Type B pancreatic cell (in vitro differentiated cells): ENCODE data around the gene ZSWIM6. TPM values are rescaled to one million over a fixed set of nuclear protein-coding genes. Genes with fewer than 3 reads are reported as not detected.

Experiments used
- DNase-seq: peaks from one replicate; pipeline ENCODE4 v3.0.0; 2021; ENCODE audit warnings: mixed read lengths; ENCODE audit not compliant: unreplicated experiment; ENCODE audit errors: extremely low spot score
- H3K27ac Mint-ChIP-seq: 2 replicates; pipeline ENCODE4 v1.8.0; 2021; ENCODE audit warnings: mild to moderate bottlenecking, mixed read lengths
- H3K27me3 Mint-ChIP-seq: 2 replicates; pipeline ENCODE4 v1.8.0; 2021; ENCODE audit warnings: mixed read lengths
- H3K36me3 Mint-ChIP-seq: 2 replicates; pipeline ENCODE4 v1.8.0; 2021; ENCODE audit warnings: mixed read lengths
- H3K4me1 Mint-ChIP-seq: one replicate; pipeline ENCODE4 v1.8.0; 2021; ENCODE audit warnings: mixed read lengths; ENCODE audit not compliant: unreplicated experiment
- H3K4me3 Mint-ChIP-seq: 2 replicates; pipeline ENCODE4 v1.8.0; 2021; ENCODE audit warnings: mild to moderate bottlenecking, mixed read lengths
- H3K9me3 Mint-ChIP-seq: 2 replicates; pipeline ENCODE4 v1.8.0; 2021; ENCODE audit warnings: mixed read lengths
- total RNA-seq: library from RNA; stranded (reverse); gene quantifications from 2 replicates; pipeline ENCODE4 v1.2.1, GENCODE V29; 2021; ENCODE audit warnings: low replicate concordance
- TF ChIP-seq, protein P1 (sequence below): fragments of 200-600 bp; sonication (generic); conservative IDR thresholded peaks from 2 replicates; pipeline ENCODE4 v1.5.0; 2021; ENCODE audit warnings: antibody characterized with exemption, mild to moderate bottlenecking

ZSWIM6 gene
- total RNA-seq, 1 donor from 2014 or later: 24.6 TPM

DNA sequence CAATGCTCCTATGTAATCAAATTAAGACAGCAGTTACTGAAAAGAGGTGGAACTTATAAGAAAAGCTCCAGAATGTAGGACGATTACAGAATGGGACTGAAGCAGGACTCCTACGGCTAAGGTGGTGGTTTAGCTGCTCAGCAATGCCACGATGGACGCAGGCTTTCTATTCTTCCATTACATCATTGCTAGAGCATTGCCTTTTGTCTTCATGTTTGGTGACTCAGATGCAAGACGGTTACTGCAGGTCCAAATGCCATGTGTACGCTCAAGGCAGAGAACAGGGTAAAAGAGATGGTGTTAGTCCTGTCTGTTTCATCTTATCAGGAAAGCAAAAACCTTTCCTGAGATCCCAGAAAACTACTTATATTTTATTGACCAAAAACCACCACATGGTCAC is 255.1 kb downstream of the ZSWIM6 start:
- TF ChIP-seq, protein P1, sequence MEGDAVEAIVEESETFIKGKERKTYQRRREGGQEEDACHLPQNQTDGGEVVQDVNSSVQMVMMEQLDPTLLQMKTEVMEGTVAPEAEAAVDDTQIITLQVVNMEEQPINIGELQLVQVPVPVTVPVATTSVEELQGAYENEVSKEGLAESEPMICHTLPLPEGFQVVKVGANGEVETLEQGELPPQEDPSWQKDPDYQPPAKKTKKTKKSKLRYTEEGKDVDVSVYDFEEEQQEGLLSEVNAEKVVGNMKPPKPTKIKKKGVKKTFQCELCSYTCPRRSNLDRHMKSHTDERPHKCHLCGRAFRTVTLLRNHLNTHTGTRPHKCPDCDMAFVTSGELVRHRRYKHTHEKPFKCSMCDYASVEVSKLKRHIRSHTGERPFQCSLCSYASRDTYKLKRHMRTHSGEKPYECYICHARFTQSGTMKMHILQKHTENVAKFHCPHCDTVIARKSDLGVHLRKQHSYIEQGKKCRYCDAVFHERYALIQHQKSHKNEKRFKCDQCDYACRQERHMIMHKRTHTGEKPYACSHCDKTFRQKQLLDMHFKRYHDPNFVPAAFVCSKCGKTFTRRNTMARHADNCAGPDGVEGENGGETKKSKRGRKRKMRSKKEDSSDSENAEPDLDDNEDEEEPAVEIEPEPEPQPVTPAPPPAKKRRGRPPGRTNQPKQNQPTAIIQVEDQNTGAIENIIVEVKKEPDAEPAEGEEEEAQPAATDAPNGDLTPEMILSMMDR: no peak

DNA sequence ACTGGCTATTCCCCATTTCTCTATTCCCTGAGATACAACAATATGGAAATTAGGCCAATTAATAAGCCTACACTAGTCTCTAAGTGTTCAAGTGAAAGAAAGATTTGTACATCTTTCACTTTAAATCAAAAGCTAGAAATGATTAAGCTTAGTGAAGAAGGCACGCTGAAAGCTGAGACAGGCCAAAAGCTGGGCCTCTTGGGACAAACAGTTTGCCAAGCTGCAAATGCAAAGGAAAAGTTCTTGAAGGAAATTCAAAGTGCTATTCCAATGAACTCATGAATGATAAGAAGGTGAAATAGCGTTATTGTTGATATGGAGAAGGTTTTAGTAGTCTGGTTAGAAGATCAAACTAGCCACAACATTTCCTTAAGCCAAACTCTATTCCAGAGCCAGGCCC is 256.2 kb downstream of the ZSWIM6 start:
- H3K4me3 Mint-ChIP-seq: no peak overlapping the region
- H3K36me3 Mint-ChIP-seq: no peaks in the 10 kb centered on the region

More for the DNA sequence above, 255.1 kb downstream of the ZSWIM6 start:
- peaks cover 3% of the 10 kb centered on the region for H3K27me3 Mint-ChIP-seq
- no peak overlapping the region for H3K4me3 Mint-ChIP-seq
- no peak overlapping the region for H3K27ac Mint-ChIP-seq
- H3K4me1 Mint-ChIP-seq: no peaks in the 10 kb centered on the region
- peaks cover 12% of the 10 kb centered on the region for H3K9me3 Mint-ChIP-seq
- no peaks in the 10 kb centered on the region for H3K36me3 Mint-ChIP-seq
- DNase-seq: no peak

DNA sequence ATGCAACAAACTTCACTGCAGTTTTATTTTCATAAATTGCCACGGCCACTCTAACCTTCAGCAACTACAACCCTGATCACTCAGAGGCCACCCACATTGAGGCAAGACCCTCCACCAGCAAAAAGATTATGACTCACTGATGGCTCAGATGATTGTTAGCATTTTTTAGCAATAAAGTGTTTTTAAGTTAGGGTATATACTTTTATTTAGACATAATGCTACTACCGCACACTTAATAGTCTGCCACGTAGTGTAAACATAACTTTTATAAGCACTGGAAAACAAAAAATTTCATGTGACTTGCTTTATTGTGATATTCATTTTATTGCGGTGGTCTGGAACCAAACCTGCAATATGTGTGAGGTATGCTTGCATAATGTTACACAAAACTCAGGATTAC is 257.9 kb downstream of the ZSWIM6 start:
- no peak overlapping the region for H3K27ac Mint-ChIP-seq
- TF ChIP-seq, protein P1: no peak
- peaks cover 12% of the 10 kb centered on the region for H3K9me3 Mint-ChIP-seq
- no peak overlapping the region for H3K4me3 Mint-ChIP-seq
- H3K27me3 Mint-ChIP-seq: peaks cover 3% of the 10 kb centered on the region
- no peak for DNase-seq
- no peaks in the 10 kb centered on the region for H3K36me3 Mint-ChIP-seq
- H3K4me1 Mint-ChIP-seq: no peaks in the 10 kb centered on the region

More for the DNA sequence above, 256.2 kb downstream of the ZSWIM6 start:
- Mint-ChIP-seq H3K4me1 (no peaks in the 10 kb centered on the region), H3K27ac (no peak overlapping the region), H3K9me3 (peaks cover 12% of the 10 kb centered on the region), H3K27me3 (peaks cover 3% of the 10 kb centered on the region)
- no peak for DNase-seq
- TF ChIP-seq, protein P1: no peak

DNA sequence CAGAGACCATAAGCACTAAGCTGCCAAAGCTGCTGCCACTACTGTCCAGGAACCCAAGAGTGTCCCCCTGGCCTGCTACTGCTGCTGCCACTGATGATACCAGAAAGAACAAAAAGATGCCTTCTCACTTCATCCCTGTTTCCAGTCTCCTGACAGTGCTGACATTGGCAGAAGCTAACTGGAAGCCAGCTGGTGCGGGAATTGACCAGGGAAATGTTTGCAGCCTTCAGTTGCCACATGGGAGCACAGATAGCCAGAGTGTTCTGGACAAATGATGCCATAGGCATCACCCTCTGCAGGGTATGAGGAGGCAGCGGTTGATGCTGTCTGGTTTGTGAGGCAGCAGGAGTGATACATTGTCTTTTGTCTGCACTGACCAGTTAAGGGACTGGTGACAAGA is 258.4 kb downstream of the ZSWIM6 start:
- Mint-ChIP-seq H3K27ac (no peak overlapping the region), H3K9me3 (peaks cover 12% of the 10 kb centered on the region), H3K4me3 (no peak overlapping the region), H3K4me1 (no peaks in the 10 kb centered on the region), H3K27me3 (peaks cover 3% of the 10 kb centered on the region), H3K36me3 (no peaks in the 10 kb centered on the region)
- TF ChIP-seq, protein P1: no peak
- no peak for DNase-seq

DNA sequence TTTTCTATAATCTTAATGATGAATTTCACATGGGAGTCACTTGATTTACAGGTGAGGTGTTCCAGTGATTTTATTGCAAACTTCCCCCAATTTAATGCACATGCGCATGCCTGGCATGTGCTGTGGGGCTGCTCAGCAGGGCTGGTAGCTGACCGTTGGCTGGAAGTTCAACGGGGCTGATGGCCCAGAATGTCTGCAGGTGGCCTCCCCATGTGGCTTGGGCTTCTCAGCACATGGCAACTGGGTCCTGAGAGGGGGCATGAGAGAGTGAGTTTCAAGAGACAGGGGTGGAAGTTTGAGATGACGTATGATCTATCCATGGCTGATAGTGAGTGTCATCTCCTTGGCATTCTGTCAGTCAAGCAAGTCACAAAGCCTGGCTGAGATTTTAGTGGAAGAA is 259.8 kb downstream of the ZSWIM6 start:
- Mint-ChIP-seq H3K36me3 (no peaks in the 10 kb centered on the region), H3K4me3 (no peak overlapping the region), H3K27ac (no peak overlapping the region), H3K27me3 (peaks cover 3% of the 10 kb centered on the region), H3K9me3 (peaks cover 12% of the 10 kb centered on the region), H3K4me1 (no peaks in the 10 kb centered on the region)
- TF ChIP-seq, protein P1: no peak
- no peak for DNase-seq

DNA sequence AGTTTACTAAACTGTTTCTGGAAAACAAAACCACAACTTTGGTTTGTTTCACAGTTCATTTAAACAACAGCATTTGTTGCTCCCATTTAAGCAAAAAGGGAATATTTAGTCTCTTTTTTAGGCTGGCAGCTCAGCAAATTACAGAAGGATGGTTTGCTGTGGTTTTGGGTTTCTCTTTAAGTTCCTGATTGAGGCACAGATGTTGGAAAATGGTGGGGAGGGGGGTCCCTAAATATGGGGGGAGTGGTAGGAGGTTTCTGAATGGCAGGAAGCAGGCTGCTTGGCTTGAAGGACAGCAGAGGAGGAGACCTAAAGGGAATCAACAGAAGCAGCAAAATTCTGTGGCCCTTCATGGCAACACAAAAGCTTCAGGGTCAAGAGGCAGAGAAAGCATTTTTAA is 263.4 kb downstream of the ZSWIM6 start:
- H3K27ac Mint-ChIP-seq: no peak overlapping the region
- no peaks in the 10 kb centered on the region for H3K36me3 Mint-ChIP-seq
- H3K4me1 Mint-ChIP-seq: peaks cover 13% of the 10 kb centered on the region
- H3K27me3 Mint-ChIP-seq: peaks cover 3% of the 10 kb centered on the region
- TF ChIP-seq, protein P1: no peak
- no peak for DNase-seq
- no peaks in the 10 kb centered on the region for H3K9me3 Mint-ChIP-seq
- H3K4me3 Mint-ChIP-seq: no peak overlapping the region
